ENCODE data around the gene RAB24.

DNA sequence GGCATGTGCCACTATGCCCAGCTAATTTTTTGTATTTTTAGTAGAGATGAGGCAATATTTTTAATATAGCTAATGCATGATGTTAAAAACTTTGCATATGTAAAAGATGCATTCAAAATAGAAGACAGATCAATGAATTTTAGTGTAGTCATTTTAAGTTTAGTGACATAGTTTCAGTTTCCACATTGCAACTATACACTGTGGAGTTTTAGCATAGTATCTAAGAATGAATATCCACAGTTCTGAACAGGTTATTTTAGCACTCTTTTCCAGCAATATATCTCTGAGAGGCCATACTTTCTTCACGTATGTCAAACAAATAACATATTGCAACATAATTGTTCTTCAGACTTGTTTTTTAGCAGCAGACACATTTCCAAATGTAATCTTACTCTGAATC lies 39.3 kb downstream of the RAB24 start:
- TF ChIP-seq, protein P1, sequence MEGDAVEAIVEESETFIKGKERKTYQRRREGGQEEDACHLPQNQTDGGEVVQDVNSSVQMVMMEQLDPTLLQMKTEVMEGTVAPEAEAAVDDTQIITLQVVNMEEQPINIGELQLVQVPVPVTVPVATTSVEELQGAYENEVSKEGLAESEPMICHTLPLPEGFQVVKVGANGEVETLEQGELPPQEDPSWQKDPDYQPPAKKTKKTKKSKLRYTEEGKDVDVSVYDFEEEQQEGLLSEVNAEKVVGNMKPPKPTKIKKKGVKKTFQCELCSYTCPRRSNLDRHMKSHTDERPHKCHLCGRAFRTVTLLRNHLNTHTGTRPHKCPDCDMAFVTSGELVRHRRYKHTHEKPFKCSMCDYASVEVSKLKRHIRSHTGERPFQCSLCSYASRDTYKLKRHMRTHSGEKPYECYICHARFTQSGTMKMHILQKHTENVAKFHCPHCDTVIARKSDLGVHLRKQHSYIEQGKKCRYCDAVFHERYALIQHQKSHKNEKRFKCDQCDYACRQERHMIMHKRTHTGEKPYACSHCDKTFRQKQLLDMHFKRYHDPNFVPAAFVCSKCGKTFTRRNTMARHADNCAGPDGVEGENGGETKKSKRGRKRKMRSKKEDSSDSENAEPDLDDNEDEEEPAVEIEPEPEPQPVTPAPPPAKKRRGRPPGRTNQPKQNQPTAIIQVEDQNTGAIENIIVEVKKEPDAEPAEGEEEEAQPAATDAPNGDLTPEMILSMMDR (conservative IDR thresholded peaks at IDR 0.05 in 1 of 2, IDR thresholded peaks at IDR 0.05 in 1 of 2; ENCODE audit: low read depth in 1 of 2, low read length in 2 of 2) = no peak
- no peak for TF ChIP-seq EZH2 (IDR thresholded peaks at IDR 0.05; ENCODE audit: low read length, missing control alignments)
